Natural killer cell treated with Interleukin-12 subunit alpha and Interleukin-12 subunit beta and Interleukin-15 and Interleukin-18, amount 100 ng/mL, for 72 hours (primary cell): ENCODE results near the gene CALN1. TPM values are rescaled to one million over a fixed set of nuclear protein-coding genes. Genes with fewer than 3 reads are reported as not detected.

Experiments
- ATAC-seq, 2 donors: fragments of 150-1000 bp; cut with Tn5 transposase in 1 of 2; sonication (Bioruptor Pico), chemical (Tn5 transposase) in 1 of 2; 2 replicates each; pipeline ENCODE4 v1.10.0; 2021
- DNase-seq: peaks from one replicate; pipeline ENCODE4 v3.0.0; 2022; ENCODE audit warnings: low spot score
- H3K27ac Mint-ChIP-seq, 2 donors: 1 replicate in 1 of 2; 2 replicates in 1 of 2; pipeline ENCODE4 v1.8.0; 2022; ENCODE audit warnings: mixed read lengths in 2 of 2, mild to moderate bottlenecking in 1 of 2, moderate library complexity in 1 of 2
- H3K27me3 Mint-ChIP-seq, 2 donors: 1 replicate in 1 of 2; 2 replicates in 1 of 2; pipeline ENCODE4 v1.8.0; 2022; ENCODE audit warnings: mixed read lengths in 2 of 2
- H3K36me3 Mint-ChIP-seq: one replicate; pipeline ENCODE4 v1.8.0; 2022; ENCODE audit warnings: mixed read lengths
- H3K4me1 Mint-ChIP-seq, 2 donors: 1 replicate in 1 of 2; 2 replicates in 1 of 2; pipeline ENCODE4 v1.8.0; 2022; ENCODE audit warnings: low read depth in 2 of 2, mixed read lengths in 2 of 2, mild to moderate bottlenecking in 1 of 2
- H3K4me3 Mint-ChIP-seq: one replicate; pipeline ENCODE4 v1.8.0; 2022; ENCODE audit warnings: mixed read lengths
- H3K9me3 Mint-ChIP-seq: 2 replicates; pipeline ENCODE4 v1.8.0; 2022; ENCODE audit warnings: mixed read lengths
- total RNA-seq, 2 donors: library from RNA; stranded (reverse); gene quantifications; one replicate each; pipeline ENCODE4 v1.2.3, GENCODE V29; 2022

Gene CALN1
- total RNA-seq, 2 donors from 2014 or later: not detected

- Mint-ChIP-seq H3K36me3 (no peaks in the 10 kb centered on the region), H3K27me3 (no peaks in the 10 kb centered on the region), H3K4me1 (no peaks in the 10 kb centered on the region), H3K4me3 (no peak overlapping the region), H3K9me3 (peaks cover 3% of the 10 kb centered on the region), H3K27ac (no peak overlapping the region)
- ATAC-seq: no peak
- DNase-seq: no peak
Measured at GRCh38 chr7:72032934-72033333, 379.2 kb downstream of the CALN1 start.

GRCh38 chr7:72030994-72031667 is 381.0 kb downstream of the CALN1 start:
- no peak for ATAC-seq

GRCh38 chr7:72028267-72028666 is 383.9 kb downstream of the CALN1 start:
- Mint-ChIP-seq H3K36me3 (no peaks in the 10 kb centered on the region), H3K27ac (no peak overlapping the region), H3K27me3 (no peaks in the 10 kb centered on the region), H3K4me1 (no peaks in the 10 kb centered on the region), H3K4me3 (no peak overlapping the region), H3K9me3 (peaks cover 18% of the 10 kb centered on the region)
- DNase-seq: no peak
- no peak for ATAC-seq

More at GRCh38 chr7:72030994-72031667, 381.0 kb downstream of the CALN1 start:
- no peaks in the 10 kb centered on the region for H3K27me3 Mint-ChIP-seq
- no peak for DNase-seq
- H3K36me3 Mint-ChIP-seq: no peaks in the 10 kb centered on the region
- no peak overlapping the region for H3K27ac Mint-ChIP-seq
- no peak overlapping the region for H3K4me3 Mint-ChIP-seq
- no peaks in the 10 kb centered on the region for H3K4me1 Mint-ChIP-seq
- H3K9me3 Mint-ChIP-seq: peaks cover 7% of the 10 kb centered on the region

- no peak for ATAC-seq
- no peak for DNase-seq
- H3K27ac Mint-ChIP-seq: no peak overlapping the region
- H3K27me3 Mint-ChIP-seq: no peaks in the 10 kb centered on the region
- peaks cover 23% of the 10 kb centered on the region for H3K9me3 Mint-ChIP-seq
- no peaks in the 10 kb centered on the region for H3K36me3 Mint-ChIP-seq
- H3K4me3 Mint-ChIP-seq: no peak overlapping the region
- H3K4me1 Mint-ChIP-seq: no peaks in the 10 kb centered on the region
Measured at GRCh38 chr7:72025381-72025960, 386.7 kb downstream of the CALN1 start.

- Mint-ChIP-seq H3K36me3 (no peaks in the 10 kb centered on the region), H3K9me3 (peaks cover 23% of the 10 kb centered on the region), H3K4me1 (no peaks in the 10 kb centered on the region), H3K4me3 (no peak overlapping the region), H3K27ac (no peak overlapping the region), H3K27me3 (no peaks in the 10 kb centered on the region)
- no peak for ATAC-seq
- DNase-seq: no peak
Measured at GRCh38 chr7:72023926-72024325, 388.2 kb downstream of the CALN1 start.

GRCh38 chr7:72021716-72022115 is 390.4 kb downstream of the CALN1 start:
- Mint-ChIP-seq H3K9me3 (peaks cover 17% of the 10 kb centered on the region), H3K4me3 (no peak overlapping the region), H3K36me3 (no peaks in the 10 kb centered on the region), H3K27ac (no peak overlapping the region), H3K27me3 (no peaks in the 10 kb centered on the region), H3K4me1 (no peaks in the 10 kb centered on the region)
- ATAC-seq (no peak), DNase-seq (no peak)

GRCh38 chr7:72020311-72020710 is 391.8 kb downstream of the CALN1 start:
- no peak for DNase-seq
- H3K36me3 Mint-ChIP-seq: no peaks in the 10 kb centered on the region
- no peak overlapping the region for H3K4me3 Mint-ChIP-seq
- no peaks in the 10 kb centered on the region for H3K27me3 Mint-ChIP-seq
- H3K27ac Mint-ChIP-seq: no peak overlapping the region
- no peak for ATAC-seq
- H3K9me3 Mint-ChIP-seq: peaks cover 12% of the 10 kb centered on the region
- H3K4me1 Mint-ChIP-seq: no peaks in the 10 kb centered on the region

- H3K4me1 Mint-ChIP-seq: no peaks in the 10 kb centered on the region
Measured at GRCh38 chr7:72019436-72019835, 392.7 kb downstream of the CALN1 start.

GRCh38 chr7:72017756-72018155 is 394.4 kb downstream of the CALN1 start:
- DNase-seq: no peak
- Mint-ChIP-seq H3K4me1 (no peaks in the 10 kb centered on the region), H3K4me3 (no peak overlapping the region), H3K27me3 (no peaks in the 10 kb centered on the region), H3K9me3 (peaks cover 5% of the 10 kb centered on the region), H3K27ac (no peak overlapping the region), H3K36me3 (no peaks in the 10 kb centered on the region)
- ATAC-seq: no peak

More at GRCh38 chr7:72019436-72019835, 392.7 kb downstream of the CALN1 start:
- no peak overlapping the region for H3K4me3 Mint-ChIP-seq
- DNase-seq (no peak), ATAC-seq (no peak)
- no peaks in the 10 kb centered on the region for H3K27me3 Mint-ChIP-seq
- no peak overlapping the region for H3K27ac Mint-ChIP-seq
- peaks cover 9% of the 10 kb centered on the region for H3K9me3 Mint-ChIP-seq
- H3K36me3 Mint-ChIP-seq: no peaks in the 10 kb centered on the region

- H3K4me1 Mint-ChIP-seq: no peaks in the 10 kb centered on the region
- no peaks in the 10 kb centered on the region for H3K27me3 Mint-ChIP-seq
- H3K9me3 Mint-ChIP-seq: no peaks in the 10 kb centered on the region
- H3K36me3 Mint-ChIP-seq: no peaks in the 10 kb centered on the region
- DNase-seq (no peak), ATAC-seq (no peak)
- H3K27ac Mint-ChIP-seq: no peak overlapping the region
- H3K4me3 Mint-ChIP-seq: no peak overlapping the region
Measured at GRCh38 chr7:72016574-72016973, 395.6 kb downstream of the CALN1 start.

- H3K4me1 Mint-ChIP-seq: no peaks in the 10 kb centered on the region
- H3K4me3 Mint-ChIP-seq: no peak overlapping the region
- H3K36me3 Mint-ChIP-seq: no peaks in the 10 kb centered on the region
- ATAC-seq (no peak), DNase-seq (no peak)
- H3K27ac Mint-ChIP-seq: no peak overlapping the region
- H3K9me3 Mint-ChIP-seq: no peaks in the 10 kb centered on the region
- no peaks in the 10 kb centered on the region for H3K27me3 Mint-ChIP-seq
Measured at GRCh38 chr7:72015136-72015535, 397.0 kb downstream of the CALN1 start.

GRCh38 chr7:72007018-72007417 is 405.1 kb downstream of the CALN1 start:
- no peak overlapping the region for H3K27ac Mint-ChIP-seq
- no peaks in the 10 kb centered on the region for H3K4me1 Mint-ChIP-seq
- no peaks in the 10 kb centered on the region for H3K36me3 Mint-ChIP-seq
- no peaks in the 10 kb centered on the region for H3K27me3 Mint-ChIP-seq
- no peak overlapping the region for H3K4me3 Mint-ChIP-seq
- DNase-seq (no peak), ATAC-seq (no peak)
- H3K9me3 Mint-ChIP-seq: no peaks in the 10 kb centered on the region

GRCh38 chr7:72003236-72003635 is 408.9 kb downstream of the CALN1 start:
- no peaks in the 10 kb centered on the region for H3K9me3 Mint-ChIP-seq
- H3K36me3 Mint-ChIP-seq: no peaks in the 10 kb centered on the region
- no peaks in the 10 kb centered on the region for H3K27me3 Mint-ChIP-seq
- no peak for ATAC-seq
- no peaks in the 10 kb centered on the region for H3K4me1 Mint-ChIP-seq
- H3K27ac Mint-ChIP-seq: no peak overlapping the region
- DNase-seq: no peak
- H3K4me3 Mint-ChIP-seq: no peak overlapping the region

- no peak overlapping the region for H3K4me3 Mint-ChIP-seq
Measured at GRCh38 chr7:71996141-71996540, 416.0 kb downstream of the CALN1 start.

GRCh38 chr7:71995111-71995510 is 417.0 kb downstream of the CALN1 start:
- Mint-ChIP-seq H3K27ac (no peak overlapping the region), H3K27me3 (no peaks in the 10 kb centered on the region), H3K36me3 (no peaks in the 10 kb centered on the region), H3K9me3 (no peaks in the 10 kb centered on the region), H3K4me3 (no peak overlapping the region), H3K4me1 (no peaks in the 10 kb centered on the region)
- DNase-seq (no peak), ATAC-seq (no peak)

More at GRCh38 chr7:71996141-71996540, 416.0 kb downstream of the CALN1 start:
- H3K27ac Mint-ChIP-seq: no peak overlapping the region
- DNase-seq (no peak), ATAC-seq (no peak)
- H3K9me3 Mint-ChIP-seq: no peaks in the 10 kb centered on the region
- no peaks in the 10 kb centered on the region for H3K4me1 Mint-ChIP-seq
- no peaks in the 10 kb centered on the region for H3K27me3 Mint-ChIP-seq
- H3K36me3 Mint-ChIP-seq: no peaks in the 10 kb centered on the region
